ENCODE data around the gene APC2.
"Not testable (repeated sequence)": the region's sequence is repeated elsewhere in the genome, so short reads cannot be mapped to it uniquely, and the experiment has no call there.

Gene APC2

DNA sequence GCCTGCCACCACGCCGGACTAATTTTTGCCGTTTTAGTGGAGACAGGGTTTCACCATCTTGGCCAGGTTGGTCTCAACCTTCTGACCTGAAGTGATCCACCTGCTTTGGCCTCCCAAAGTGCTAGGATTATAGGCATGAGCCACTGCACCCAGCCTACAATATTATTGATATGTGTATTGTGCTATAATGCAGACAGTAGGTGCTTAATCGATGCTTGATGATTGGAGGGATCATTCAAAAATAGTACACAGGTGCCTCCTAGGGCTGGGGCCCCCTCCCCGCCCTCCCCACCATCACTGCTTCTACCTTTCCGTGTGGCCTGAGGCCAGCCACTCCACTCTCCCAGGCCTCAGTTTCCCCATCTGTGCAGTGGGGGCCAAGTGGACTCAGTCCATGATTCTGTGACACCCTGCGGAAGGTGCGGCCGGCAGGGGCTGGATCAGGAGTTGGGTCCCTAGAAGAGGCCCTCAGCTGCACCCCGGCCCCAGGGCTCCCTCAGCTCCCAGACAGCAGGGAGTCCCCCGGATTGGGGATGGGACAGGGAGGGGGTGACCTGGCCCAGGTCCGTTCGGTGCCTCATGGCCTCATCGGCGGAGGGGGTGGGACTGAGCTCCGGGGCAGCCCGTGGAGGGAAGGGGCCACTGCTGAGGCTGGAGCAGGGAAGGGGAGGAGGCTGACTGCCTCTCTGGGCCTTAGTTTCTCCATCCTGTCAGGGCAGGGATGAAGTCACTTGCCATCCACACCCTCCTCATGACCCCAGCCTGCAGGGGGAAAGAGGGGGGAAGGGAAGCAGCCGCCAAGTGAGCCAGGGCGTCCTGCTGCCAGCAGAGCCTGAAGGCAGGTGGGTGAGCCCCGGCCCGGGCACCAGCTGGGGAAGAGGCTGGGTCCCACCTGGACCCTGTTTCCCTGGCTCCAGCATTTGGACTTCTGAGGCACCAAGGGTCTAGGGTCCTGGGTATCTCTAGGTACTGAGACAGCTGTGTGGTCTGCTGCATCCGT, 61.7 kb downstream of the APC2 start:
- DNase-seq (ENCODE audit: low read depth in 2 of 2): no peak

DNA sequence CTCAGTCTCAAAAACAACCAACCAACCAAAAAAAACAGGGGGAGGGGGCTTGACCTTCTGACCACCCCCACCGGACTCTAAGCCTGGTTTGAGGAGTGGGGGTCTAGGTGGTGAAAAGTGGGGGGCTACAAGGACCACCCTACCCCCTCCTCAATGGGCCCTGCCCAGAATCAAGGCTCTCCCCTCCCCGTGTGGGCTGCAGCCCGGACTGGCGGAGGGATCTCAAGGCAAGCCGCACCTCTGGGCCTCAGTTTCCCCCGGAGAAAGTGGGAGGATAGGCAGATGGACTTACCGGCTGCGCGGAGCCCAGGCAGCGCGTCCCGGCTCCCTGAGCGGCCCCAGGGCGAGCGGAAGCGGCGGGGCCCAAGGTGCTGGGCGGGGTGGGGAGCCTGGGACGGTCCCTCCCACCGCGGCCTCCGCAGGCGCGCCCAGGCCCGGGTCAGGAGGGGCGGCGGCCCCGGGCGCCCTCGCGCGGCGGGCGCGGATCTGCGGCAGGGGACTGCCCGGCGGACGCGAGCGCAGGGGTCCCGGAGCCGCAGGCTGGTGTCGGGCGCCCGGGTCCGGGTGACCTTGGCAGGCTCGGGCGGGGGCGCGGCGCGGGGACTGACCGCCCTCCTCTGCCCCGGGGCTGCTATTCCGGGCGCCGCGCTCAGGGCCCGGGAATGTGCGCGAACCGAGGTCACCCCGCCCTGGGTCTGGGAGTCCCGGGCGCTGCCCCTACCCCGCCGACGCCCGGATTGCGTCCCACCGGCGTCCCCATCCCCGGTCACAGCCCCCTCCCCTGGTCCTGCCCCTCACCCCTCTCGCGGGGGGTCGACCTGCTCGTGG, 63.0 kb downstream of the APC2 start, which contains the start of gene ADAMTSL5:
TSS of gene ADAMTSL5 (minus strand) at position 349 of the 828 bp plus-strand sequence. CDS start 2,076 bp downstream, outside the sequence.
- DNase-seq (ENCODE audit: low read depth in 2 of 2): peak; percentile 17 to 27

DNA sequence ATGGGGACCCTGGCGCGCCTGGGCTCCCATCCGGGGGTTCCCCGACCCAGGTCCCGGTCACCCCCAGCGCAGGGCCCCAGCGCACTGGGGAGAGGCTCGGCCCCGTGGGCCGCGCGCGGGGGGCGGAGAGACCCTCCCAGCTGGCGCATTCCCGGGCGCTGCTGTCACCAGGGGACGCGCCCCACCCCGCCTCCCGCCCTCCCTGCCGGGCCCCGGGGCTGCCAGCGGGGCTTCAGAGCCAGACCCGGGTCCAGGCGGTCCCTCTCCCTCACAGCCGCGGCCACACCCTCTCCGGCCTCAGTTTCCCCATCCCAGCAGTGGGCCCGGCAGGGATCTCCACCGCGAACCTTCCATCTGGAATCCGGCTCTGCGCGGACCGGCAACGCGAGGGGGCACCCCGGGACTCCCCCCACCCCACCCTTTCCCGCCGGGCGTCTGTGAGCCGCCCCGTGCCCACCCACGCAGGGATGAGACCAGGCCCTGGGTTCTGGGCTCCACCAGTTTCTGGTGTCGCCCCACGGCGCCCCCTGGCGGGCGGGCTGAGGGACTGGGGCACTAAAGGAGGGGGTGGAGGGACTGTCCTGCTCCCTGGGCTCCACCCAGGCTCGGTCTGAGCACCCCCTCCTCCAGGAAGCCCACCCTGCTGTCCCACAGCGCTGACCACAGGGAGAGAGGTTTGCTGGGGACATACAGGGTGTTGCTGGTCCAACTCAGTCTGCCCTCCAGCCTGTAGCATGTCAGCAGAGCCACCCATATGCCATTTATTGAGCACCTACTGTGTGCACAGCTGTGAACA, 63.8 kb downstream of the APC2 start:
- DNase-seq (ENCODE audit: low read depth in 2 of 2): peak; percentile 14 to 45

DNA sequence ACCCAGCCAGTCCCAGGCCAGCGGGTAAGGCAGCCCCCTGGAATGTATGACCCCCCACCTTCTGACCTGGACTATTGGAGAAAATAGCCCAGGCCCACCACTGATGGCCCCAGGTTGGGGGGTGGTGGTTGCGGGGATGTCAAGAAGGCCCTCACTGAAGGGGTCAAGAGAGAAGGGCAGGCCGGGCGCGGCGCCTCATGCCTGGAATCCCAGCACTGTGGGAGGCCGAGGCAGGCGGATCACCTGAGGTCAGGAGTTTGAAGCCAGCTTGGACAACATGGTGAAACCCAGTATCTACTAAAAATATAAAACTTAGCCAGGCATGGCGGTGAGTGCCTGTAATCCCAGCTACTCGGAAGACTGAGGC, 64.4 kb downstream of the APC2 start:
- DNase-seq (ENCODE audit: low read depth in 2 of 2): no peak

DNA sequence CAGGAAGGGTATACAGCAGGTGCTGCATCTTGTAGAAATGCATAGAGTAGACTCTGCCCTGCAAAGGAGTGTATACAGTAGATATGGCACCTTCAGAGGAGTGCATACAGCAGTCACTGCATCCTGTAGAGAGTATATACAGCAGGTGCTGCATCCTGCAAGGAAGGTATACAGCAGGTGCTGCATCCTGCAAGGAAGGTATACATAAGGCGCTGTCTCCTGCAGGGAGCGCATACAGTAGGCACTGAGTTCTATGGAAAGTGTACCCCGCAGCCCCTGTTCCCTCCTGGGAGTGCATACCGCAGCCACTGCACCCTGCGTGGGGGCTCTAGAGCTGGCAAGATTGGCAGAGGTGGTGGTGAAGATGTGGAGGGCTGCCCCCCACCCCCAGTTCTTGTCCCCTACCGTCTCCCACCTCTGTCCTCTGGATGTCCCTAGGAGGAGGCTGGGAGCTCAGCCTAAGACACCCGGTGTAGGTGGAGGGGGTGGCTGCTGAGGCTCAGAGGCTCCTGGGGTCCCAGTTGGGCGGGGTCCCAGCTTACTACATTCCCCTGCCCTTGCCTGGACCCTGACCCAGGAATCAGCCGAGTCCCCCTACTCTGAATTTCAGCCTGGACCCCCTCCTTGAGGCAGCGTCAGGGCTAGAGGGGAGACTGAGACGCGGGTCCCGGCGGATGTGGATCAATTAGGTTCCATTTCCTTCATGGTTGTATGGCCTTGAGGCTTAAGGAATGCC, 65.2 kb downstream of the APC2 start:
- no peak for DNase-seq (ENCODE audit: low read depth in 2 of 2)

DNA sequence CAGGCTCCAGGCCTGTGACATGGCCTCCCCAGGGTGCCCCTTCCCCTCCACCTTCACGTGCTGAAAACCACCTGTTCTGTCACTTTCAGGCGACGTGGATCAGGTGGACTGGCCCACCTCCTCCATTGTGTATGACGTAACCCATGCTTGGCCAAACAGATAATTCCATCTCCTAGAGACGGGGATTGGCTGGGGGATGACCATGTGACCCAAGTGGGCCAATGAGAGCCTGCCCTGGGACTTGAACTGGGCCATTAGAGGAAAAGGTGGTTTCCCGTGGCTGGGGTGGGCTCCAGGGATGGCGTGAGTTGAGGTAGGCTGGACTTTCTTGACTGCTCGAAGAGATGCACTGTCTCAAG, 66.5 kb downstream of the APC2 start:
- DNase-seq (ENCODE audit: low read depth in 2 of 2): no peak

DNA sequence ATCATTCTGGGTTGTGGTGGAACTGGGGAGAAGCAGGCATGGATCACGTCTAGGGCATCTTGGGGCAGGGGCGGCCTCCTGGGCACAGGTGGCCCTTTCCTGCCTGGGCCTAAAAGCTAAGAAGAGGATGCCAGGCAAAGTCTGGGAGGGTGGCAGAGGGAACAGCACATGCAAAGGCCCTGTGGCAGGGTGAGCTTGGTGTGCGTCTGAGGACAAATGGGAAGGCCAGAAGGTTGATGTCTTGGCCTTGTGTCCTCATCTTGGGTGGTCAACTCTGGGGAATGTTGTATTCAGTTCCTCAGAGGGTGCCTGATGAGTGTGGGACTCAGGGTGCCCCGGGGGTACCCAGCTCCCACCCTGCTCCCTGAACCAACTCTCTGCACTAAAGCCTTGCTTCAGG, 68.5 kb downstream of the APC2 start:
- no peak for DNase-seq (ENCODE audit: low read depth in 2 of 2)

DNA sequence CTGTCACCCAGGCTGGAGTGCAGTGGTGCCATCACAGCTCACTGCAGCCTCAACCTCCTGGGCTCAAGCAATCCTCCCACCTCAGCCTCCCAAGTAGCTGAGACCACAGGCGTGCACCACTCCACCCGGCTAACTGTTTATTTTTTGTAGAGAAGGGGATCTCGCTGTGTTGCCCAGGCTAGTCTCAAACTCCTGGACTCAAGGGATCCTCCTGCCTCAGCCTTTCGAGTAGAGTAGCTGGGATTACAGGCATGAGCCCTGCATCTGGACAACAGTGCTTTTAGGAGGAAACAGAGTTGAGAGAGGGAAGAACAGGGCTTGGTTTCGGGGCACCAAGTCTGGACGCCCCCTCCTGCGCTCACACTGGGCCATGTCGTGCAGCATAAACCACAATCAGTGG, 69.9 kb downstream of the APC2 start:
- DNase-seq (ENCODE audit: low read depth in 2 of 2): not testable (repeated sequence)

DNA sequence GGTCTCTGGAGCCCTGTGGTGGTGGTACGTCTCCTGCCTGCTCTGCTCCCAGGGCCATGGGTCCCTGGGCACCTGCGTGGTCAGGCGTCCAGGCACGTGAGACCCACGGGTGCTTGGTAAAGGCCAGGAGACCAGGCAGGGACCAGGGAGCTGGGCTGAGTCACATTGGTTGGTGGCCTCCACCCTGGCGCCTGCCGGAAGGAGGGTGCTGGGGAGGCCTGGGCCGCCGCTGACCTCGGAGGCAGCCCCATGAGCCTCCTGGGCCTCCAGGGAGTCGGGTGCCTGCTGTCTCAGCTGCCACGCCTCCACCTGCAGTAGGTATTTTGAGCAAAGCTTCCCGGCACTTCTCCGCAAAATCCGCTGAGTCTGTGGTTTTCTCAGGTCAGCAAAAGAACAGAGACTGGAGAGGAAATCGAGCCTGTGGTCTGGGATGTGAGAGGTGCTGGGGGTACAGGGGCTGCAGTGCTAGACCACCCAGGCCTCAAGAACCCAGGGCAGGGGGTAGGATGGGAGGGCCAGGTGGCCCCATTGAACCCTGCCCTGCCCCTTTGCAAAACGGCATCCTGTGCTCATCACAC, 70.4 kb downstream of the APC2 start:
- no peak for DNase-seq (ENCODE audit: low read depth in 2 of 2)

DNA sequence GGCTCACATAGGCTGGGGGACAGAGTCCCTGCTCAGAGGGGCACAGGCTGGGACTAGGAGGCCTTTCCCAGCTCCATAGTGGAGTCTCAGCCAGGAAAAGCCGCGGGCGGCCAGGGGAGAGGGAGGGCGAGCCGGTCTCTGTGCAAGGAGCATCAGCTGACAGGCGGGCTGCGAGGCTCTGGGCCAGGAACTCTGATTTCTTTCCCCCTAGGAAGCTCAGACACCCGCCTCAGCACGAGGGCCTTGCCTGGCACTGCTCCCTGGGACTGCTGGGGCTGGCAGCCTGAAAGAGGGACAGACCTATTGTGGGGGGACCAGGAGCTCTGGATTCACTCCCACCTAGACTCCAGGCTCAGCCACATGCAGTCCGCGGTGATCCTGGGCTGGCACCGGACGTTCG, 71.7 kb downstream of the APC2 start:
- no peak for DNase-seq (ENCODE audit: low read depth in 2 of 2)

DNA sequence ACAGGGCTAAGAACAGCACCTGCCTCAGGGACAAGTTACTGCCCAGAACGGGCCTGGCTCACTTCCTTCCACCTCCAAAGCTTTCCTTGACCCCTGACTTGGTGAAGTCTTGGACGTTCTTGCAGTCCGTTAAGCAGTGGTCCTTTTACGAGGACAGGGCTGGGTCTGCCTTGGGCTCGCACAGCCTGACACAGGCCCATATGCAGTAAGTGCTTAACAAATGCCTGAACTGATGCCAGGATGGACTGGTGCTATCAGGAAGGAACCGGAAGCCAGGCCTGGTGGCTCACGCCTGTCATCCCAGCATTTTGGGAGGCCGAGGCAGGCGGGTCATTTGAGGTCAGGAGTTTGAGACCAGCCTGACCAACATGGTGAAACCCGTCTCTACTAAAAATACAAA, 72.1 kb downstream of the APC2 start:
- DNase-seq (ENCODE audit: low read depth in 2 of 2): no peak

DNA sequence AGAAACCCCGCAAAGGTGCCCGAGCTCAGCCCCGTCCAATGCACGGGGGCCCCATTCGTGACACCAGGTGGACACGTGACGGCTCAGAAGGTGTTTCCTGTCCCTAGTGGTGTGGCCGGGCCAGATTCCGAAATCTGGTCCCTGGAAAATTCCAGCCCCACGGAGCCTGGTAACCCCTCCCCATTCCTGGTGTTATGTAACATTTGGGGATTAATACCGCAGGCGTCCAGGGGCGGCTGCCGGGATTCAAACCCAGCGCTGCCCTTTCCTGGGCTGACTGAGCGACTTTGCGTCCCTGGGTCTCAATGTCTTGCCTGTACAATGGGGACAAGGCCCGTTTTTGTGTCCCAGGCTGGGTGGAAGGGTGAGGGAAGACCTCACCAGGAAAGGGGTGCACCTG, 72.9 kb downstream of the APC2 start:
- no peak for DNase-seq (ENCODE audit: low read depth in 2 of 2)

Data from stimulated activated CD8-positive, alpha-beta memory T cell treated with anti-CD3 and anti-CD28 coated beads, Interleukin-2, amount 100 ng/mL, for 1 hour (primary cell).